ENCODE results near the gene SVIL. TPM values are rescaled to one million over a fixed set of nuclear protein-coding genes. Genes with fewer than 3 reads are reported as not detected.
"Not testable (repeated sequence)": the region's sequence is repeated elsewhere in the genome, so short reads cannot be mapped to it uniquely, and the experiment has no call there.

SVIL gene
- total RNA-seq, 1 donor: 36.9 TPM

DNA sequence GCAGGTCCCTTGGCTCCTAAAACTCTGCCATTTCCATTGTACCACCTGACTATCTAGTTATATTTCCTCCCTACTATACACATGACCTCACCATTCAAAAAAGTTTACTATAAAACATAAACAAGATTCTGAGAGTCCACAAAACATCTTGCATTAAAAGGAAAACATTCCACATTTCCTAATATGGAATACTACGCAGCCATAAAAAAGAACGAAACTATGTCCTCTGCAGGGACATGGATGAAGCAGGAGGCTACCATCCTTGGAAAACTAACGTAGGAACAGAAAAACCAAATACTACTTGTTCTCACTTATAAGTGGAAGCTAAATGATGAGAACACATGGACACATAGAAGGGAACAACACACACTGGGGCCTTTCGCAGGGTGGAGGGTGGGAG lies 48.3 kb downstream of the SVIL start:
- no peaks in the 10 kb centered on the region for H4K20me1 ChIP-seq (ENCODE audit: insufficient read depth, low read length)
- DNase-seq (ENCODE audit: insufficient read length, low spot score, missing footprints): no peak

DNA sequence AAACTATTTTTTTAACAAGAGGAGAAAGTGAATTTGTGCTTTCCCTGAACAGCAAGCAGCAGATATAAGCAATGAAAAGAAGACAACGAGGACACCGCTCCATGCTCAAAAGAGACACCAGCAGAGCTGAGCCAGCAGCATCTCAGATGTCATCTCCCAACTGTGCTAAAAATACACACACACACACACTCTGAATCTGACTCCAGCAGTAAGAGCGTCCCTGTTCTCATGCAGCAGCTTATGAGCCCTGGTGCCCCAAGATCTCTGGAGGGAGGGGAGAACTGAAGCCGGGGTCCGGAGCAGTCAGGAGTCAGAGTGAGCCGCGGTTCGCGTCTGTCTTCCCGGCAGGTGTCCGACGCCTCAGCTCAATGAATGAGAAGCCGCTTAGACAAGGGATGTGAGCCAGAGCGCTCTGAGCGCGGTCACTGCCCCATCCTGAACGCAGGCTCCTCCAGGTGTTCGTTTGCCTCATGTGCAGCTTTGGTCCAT lies 49.2 kb downstream of the SVIL start:
- Histone ChIP-seq H3K36me3 (ENCODE audit: insufficient read depth, low read length) (no peaks in the 10 kb centered on the region), H4K20me1 (ENCODE audit: insufficient read depth, low read length) (no peaks in the 10 kb centered on the region), H3K4me2 (ENCODE audit: insufficient read depth, low read length) (no peak overlapping the region), H3K27me3 (ENCODE audit: insufficient read depth, low read length) (no peaks in the 10 kb centered on the region), H2AFZ (ENCODE audit: low read length) (no peak overlapping the region), H3K9me3 (ENCODE audit: low read depth, low read length) (no peaks in the 10 kb centered on the region), H3K4me3 (ENCODE audit: insufficient read depth, low read length) (no peak overlapping the region), H3K79me2 (ENCODE audit: insufficient read depth, low read length) (peaks cover 37% of the 10 kb centered on the region), H3K4me1 (ENCODE audit: insufficient read depth, low read length) (peaks cover 41% of the 10 kb centered on the region), H3K27ac (ENCODE audit: low read depth, low read length) (no peak overlapping the region)
- DNase-seq (ENCODE audit: insufficient read length, low spot score, missing footprints): no peak
- TF ChIP-seq CTCF (IDR thresholded peaks at IDR 0.05; ENCODE audit: extremely low read depth, low read depth, low read length): no peak

More for the DNA sequence above, 48.3 kb downstream of the SVIL start:
- H3K9me3 ChIP-seq (ENCODE audit: low read depth, low read length): no peaks in the 10 kb centered on the region
- no peaks in the 10 kb centered on the region for H3K36me3 ChIP-seq (ENCODE audit: insufficient read depth, low read length)
- H3K4me2 ChIP-seq (ENCODE audit: insufficient read depth, low read length): no peak overlapping the region
- TF ChIP-seq CTCF (IDR thresholded peaks at IDR 0.05; ENCODE audit: extremely low read depth, low read depth, low read length): no peak
- no peaks in the 10 kb centered on the region for H3K27me3 ChIP-seq (ENCODE audit: insufficient read depth, low read length)
- H3K4me3 ChIP-seq (ENCODE audit: insufficient read depth, low read length): no peak overlapping the region
- no peak overlapping the region for H2AFZ ChIP-seq (ENCODE audit: low read length)
- peaks cover 35% of the 10 kb centered on the region for H3K79me2 ChIP-seq (ENCODE audit: insufficient read depth, low read length)
- peaks cover 47% of the 10 kb centered on the region for H3K4me1 ChIP-seq (ENCODE audit: insufficient read depth, low read length)
- H3K27ac ChIP-seq (ENCODE audit: low read depth, low read length): no peak overlapping the region

GRCh38 chr10:29584436-29584835 lies 50.3 kb downstream of the SVIL start:
- no peaks in the 10 kb centered on the region for H3K9me3 ChIP-seq (ENCODE audit: low read depth, low read length)
- H3K79me2 ChIP-seq (ENCODE audit: insufficient read depth, low read length): peaks cover 42% of the 10 kb centered on the region
- no peak for DNase-seq (ENCODE audit: insufficient read length, low spot score, missing footprints)
- no peak overlapping the region for H3K4me3 ChIP-seq (ENCODE audit: insufficient read depth, low read length)
- H2AFZ ChIP-seq (ENCODE audit: low read length): no peak overlapping the region
- no peak overlapping the region for H3K4me2 ChIP-seq (ENCODE audit: insufficient read depth, low read length)
- no peaks in the 10 kb centered on the region for H3K36me3 ChIP-seq (ENCODE audit: insufficient read depth, low read length)
- no peak overlapping the region for H3K27ac ChIP-seq (ENCODE audit: low read depth, low read length)
- H4K20me1 ChIP-seq (ENCODE audit: insufficient read depth, low read length): no peaks in the 10 kb centered on the region
- TF ChIP-seq CTCF (IDR thresholded peaks at IDR 0.05; ENCODE audit: extremely low read depth, low read depth, low read length): no peak
- no peaks in the 10 kb centered on the region for H3K27me3 ChIP-seq (ENCODE audit: insufficient read depth, low read length)
- H3K4me1 ChIP-seq (ENCODE audit: insufficient read depth, low read length): peaks cover 30% of the 10 kb centered on the region

- Histone ChIP-seq H4K20me1 (ENCODE audit: insufficient read depth, low read length) (no peaks in the 10 kb centered on the region), H2AFZ (ENCODE audit: low read length) (no peak overlapping the region), H3K4me3 (ENCODE audit: insufficient read depth, low read length) (no peak overlapping the region), H3K79me2 (ENCODE audit: insufficient read depth, low read length) (peaks cover 40% of the 10 kb centered on the region), H3K4me2 (ENCODE audit: insufficient read depth, low read length) (no peak overlapping the region), H3K27me3 (ENCODE audit: insufficient read depth, low read length) (no peaks in the 10 kb centered on the region), H3K4me1 (ENCODE audit: insufficient read depth, low read length) (peaks cover 22% of the 10 kb centered on the region), H3K9me3 (ENCODE audit: low read depth, low read length) (no peaks in the 10 kb centered on the region), H3K36me3 (ENCODE audit: insufficient read depth, low read length) (no peaks in the 10 kb centered on the region), H3K27ac (ENCODE audit: low read depth, low read length) (peak overlapping the region; percentile 76)
- no peak for TF ChIP-seq CTCF (IDR thresholded peaks at IDR 0.05; ENCODE audit: extremely low read depth, low read depth, low read length)
- peak; percentile 9 for DNase-seq (ENCODE audit: insufficient read length, low spot score, missing footprints)
Observed at GRCh38 chr10:29583674-29584073, 51.1 kb downstream of the SVIL start.

DNA sequence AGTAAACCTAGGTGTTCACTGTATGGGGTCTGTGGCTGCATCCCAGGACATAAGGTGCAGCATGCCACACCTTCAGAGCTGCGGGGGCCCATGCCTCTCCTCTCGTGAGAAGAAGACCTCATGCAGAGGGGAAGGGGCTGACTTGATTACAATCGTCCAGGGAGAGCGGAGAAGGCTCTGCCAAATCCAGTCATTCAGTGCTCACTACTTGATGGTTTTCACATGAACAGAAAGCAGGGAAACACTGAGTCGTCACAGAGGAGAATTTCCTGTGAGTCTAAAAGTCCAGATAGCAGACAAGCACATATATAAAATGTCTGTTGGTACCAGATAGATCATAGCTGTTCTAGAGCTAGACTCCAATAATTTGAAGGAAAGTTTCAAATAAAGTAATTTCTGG lies 52.0 kb downstream of the SVIL start:
- H2AFZ ChIP-seq (ENCODE audit: low read length); H3K27me3 ChIP-seq (ENCODE audit: insufficient read depth, low read length); H3K36me3 ChIP-seq (ENCODE audit: insufficient read depth, low read length); H4K20me1 ChIP-seq (ENCODE audit: insufficient read depth, low read length); H3K9me3 ChIP-seq (ENCODE audit: low read depth, low read length); H3K4me2 ChIP-seq (ENCODE audit: insufficient read depth, low read length); H3K4me3 ChIP-seq (ENCODE audit: insufficient read depth, low read length): not testable (repeated sequence)
- DNase-seq (ENCODE audit: insufficient read length, low spot score, missing footprints): peak; percentile 34
- peak overlapping the region; percentile 76 for H3K27ac ChIP-seq (ENCODE audit: low read depth, low read length)
- peaks cover 41% of the 10 kb centered on the region for H3K79me2 ChIP-seq (ENCODE audit: insufficient read depth, low read length)
- H3K4me1 ChIP-seq (ENCODE audit: insufficient read depth, low read length): peaks cover 15% of the 10 kb centered on the region
